CD4-positive, alpha-beta T cell treated with Interleukin-10 for 1 hour (primary cell): ENCODE data around the gene TENT5C.

Source experiments
- DNase-seq: peaks from one replicate; pipeline ENCODE4 v3.0.0-alpha.2; 2020

The TENT5C gene

GRCh38 chr1:117605774-117606648 lies at the start of gene TENT5C:
Gene TENT5C (plus strand): TSS chr1:117606048. CDS start chr1:117622869, 16,821 bp downstream.
- DNase-seq, result peak; percentile 99

GRCh38 chr1:117556341-117556740 lies 49.5 kb upstream of the TENT5C start:
- no peak for DNase-seq

DNA sequence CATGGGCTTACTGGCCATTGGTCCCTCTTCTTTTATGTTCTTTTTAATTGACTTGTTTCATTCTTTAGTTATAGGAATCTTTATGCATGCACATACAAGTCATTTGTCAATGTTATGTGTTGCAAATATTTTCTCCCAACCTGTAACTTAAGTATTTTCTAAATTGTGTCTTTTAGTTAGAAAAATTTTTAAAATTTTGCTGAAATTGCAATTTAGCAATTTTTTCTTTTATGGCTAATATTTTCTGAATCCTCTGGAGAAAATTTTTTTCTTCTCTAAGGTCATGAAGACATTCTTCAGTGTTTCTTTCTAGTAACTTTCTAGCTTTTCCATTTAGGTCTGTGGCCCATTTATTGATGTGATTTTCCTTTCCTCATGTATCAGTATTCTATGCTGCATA lies 48.9 kb upstream of the TENT5C start:
- no peak for DNase-seq

GRCh38 chr1:117558451-117558850 lies 47.4 kb upstream of the TENT5C start:
- DNase-seq, result peak; percentile 26

- DNase-seq, result no peak
Observed at GRCh38 chr1:117559139-117559538, 46.7 kb upstream of the TENT5C start.

DNA sequence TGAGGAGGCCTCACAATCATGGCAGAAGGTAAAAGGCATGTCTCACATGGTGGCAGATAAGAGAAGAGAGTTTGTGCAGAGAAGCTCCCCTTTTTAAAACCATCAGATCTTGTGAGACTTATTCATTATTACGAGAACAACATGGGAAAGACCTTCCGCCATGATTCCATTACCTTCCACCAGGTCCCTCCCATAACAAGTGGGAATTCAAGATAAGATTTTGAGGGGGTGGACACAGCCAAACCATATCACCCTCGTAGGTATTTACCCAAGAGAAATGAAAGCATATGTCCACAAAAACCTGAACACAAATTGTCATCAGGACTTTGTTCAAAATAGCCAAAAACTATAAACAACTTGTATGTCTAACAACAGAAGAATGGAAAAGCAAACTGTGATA lies 45.9 kb upstream of the TENT5C start:
- DNase-seq, result no peak

DNA sequence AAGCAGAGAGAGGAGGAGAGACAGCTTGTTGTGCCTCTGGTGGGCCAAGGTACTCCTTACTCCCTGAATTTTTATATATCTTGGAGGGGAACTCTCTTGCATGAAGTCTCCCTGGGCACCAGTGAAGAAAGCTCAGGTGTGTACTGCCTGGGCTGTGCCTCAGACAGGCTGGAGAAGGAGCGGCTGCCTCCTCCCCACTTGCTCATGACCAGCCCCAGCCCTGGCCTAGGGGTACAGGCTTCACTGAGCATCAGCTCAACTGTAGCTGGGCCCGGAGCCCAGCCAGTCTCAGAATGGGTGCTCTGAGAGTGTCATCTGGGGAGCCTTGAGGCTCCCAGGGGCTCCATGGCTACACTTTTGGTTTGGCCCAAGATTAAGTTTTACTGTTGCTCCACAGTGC lies 44.8 kb upstream of the TENT5C start:
- DNase-seq, result no peak

DNA sequence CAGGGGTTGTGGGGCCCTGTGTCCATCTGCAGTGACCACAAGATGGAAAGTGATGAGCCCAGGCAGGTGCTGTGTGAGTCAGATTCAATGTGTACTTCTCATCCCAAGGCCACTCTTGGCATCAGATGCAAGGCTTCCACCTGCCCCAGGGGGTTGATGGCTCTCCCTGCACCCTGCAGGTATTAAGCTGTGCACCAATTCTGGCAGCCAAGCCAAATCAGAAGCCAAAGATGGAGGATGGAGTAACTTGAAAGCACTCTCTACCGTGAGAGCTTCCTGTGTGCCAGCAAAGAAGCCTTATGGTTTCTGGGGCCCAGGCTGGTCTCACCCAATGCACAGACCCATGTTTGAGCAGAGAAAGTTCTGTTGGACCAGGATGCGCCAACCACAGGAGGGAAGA lies 44.3 kb upstream of the TENT5C start:
- no peak for DNase-seq

DNA sequence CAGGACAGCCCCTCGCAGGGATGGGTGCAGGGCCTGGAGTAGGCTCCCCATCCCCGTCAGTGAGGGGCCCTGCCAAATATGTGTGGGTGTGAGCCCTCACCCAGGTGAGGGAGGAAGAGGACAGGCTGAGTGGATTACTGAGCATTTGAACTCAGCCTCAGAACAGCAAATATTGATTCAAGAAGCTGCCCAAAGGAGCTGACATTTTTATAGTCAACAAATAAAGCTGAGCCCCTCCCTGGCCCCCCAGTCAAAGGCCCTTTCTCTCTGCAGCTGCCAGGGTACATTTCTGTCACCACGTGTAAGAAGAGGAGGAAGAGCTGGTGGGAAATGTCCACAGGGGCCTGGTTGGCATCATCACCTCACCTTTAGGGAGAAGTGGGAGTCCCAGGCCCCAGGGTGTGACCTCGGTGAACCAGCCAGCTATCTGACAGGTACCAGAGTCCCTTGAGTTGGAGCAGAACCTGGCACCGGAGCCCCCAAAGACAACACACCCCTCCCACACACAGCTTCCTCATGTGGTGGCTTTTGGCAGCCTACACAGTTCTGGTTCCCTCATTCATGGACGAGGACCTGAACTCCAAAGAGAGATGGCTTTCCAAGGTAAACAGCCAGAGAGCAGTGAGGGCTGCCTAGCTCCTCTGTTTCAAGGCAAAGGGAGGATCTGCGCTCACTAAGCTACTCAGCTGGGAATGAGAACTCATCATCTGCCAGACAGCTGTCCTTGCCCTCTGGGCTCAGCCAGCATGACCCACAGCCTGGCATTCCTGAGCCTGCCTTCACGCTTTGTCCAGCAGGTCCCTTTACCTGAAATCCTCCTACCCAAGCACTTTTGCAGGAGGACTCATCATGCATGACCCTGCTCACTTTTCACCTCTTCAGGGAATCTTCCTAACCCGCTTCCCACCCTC lies 43.0 kb upstream of the TENT5C start:
- DNase-seq, result no peak

DNA sequence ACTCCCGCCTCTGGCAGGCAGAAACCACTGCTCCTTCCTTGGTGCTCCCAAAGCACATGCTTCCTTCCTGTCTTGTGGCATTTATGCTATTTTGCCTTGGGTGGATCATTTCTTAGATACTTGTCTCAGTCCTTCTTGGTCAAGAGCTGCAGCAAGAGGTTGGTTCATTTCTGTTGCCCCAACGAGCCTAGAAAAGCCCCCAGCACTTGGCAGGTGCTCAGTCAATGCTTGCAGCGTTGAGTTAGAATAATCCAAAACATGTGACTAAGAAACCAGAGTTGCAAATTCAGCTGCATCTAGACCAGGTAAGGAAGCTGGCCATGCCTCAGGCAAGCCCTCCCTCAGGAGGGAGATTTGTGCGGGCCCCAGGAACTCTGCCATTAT lies 42.4 kb upstream of the TENT5C start:
- DNase-seq, result no peak

- DNase-seq, result no peak
Observed at GRCh38 chr1:117564227-117565075, 41.4 kb upstream of the TENT5C start.

DNA sequence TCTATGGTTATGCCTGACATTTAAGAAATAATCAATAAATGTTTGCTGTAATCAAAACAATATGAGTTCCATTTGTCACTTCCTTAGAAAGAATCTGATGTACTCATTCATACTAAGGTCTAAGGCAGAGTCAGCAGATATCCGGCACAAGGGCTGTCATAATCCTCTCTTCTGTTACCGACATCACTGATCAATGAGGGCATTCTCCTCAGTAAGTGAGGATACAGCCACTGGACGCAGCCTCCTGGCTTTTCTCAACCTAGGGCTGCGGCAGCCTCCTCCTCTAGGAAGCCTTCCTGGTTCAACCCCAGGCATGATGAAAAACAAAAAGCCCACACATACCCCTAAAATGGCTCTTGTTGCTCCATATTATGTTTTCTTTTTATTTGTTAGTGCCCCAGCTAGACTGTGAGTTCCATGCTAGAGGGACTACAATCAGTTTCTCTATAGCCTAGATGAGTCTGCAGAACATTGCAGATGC lies 40.7 kb upstream of the TENT5C start:
- no peak for DNase-seq

- no peak for DNase-seq
Observed at GRCh38 chr1:117565745-117566455, 39.9 kb upstream of the TENT5C start.

DNA sequence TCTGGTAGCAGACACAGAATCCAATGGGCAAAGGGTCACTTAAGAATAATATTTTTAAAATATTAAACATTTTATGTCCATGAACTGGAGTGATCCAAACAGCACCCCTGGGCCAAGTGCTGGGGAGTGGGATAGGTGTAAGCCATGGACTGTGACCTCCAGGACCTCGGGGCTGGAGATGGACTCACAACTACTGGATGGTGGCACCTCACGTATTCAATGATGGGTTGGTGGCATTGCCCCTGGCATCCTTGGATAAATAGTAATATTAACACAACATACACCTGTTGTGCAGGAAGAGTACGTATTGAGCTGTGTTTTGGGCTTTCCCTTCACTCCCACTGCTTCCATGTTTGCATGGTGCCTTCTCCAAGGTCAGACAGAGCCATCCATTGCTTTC lies 39.3 kb upstream of the TENT5C start:
- no peak for DNase-seq

DNA sequence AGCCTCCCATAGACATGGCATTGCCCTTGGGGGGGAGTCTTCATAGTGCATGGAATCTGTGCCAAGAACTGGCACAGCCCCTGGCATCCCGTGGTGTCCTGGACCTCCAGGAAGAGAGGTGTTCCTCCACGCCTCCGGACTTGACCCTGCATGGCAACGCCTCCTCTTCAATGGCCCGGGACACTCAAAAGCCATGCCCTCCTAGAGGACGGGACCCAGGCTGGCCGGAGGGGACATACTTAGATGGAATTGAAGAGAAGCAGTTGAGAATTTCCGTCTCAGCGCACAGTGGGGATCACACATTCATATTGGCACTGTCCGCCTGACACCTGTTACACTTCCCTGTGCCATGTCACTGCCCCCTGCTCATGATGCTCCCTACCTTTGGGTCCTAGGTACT lies 38.4 kb upstream of the TENT5C start:
- no peak for DNase-seq

DNA sequence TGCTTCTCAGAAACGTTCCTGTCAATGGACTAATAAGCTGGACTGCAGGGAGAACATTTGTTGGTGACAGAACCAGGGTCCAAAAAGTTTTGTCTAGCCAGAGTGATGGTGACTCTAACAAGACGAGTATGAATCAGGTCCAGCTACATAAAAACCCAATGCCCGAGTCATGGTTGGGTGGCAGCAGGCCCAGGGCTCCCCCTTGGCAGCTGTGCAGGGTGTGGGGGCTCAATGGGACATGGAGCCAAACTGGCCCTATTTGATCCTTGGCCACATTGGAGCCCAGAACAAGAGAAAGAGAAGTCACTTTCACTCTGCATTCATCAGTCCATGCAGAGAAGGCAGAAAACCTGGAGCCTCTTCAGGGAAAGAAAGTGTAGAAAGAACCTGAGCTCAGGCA lies 37.9 kb upstream of the TENT5C start:
- DNase-seq, result no peak

- no peak for DNase-seq
Observed at GRCh38 chr1:117568999-117569398, 36.8 kb upstream of the TENT5C start.

DNA sequence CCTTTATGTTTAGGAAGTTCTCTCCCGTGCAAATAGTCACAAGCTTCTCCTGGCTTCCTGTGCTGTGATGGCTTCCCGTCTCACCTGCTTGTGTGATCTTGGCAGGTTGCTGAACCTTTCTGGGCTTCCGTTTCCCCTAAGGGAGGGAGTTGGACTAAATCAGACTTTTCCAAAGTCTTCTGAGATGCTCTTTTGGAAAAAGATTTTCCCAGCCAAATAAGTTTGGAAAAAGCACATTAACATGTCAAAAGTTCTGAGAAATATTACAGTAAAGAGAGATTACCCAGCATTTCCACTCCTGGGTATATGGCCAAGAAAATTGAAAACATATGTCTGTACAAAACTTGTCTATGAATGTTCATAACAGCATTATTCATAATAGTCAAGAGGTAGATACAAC lies 36.0 kb upstream of the TENT5C start:
- no peak for DNase-seq

GRCh38 chr1:117570988-117571409 lies 34.8 kb upstream of the TENT5C start:
- no peak for DNase-seq

DNA sequence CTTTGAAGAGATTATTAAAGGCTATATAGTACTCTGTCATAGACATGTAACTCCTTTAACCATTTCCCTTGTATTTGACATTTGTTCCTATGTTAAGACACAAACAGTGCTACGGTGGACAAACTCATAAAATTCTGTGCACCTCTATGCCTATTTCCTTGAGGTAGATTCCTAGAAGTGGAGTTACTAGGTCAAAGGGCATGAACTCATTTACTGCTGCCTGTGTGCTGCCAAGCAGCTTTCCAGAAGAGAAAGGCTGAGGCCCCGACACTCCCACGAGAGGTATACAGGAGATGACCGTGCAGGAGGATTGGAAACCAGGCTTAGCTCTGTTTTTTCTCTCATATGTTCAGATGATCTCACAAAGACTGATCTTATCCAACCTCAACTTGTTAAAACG lies 34.4 kb upstream of the TENT5C start:
- DNase-seq, result no peak

DNA sequence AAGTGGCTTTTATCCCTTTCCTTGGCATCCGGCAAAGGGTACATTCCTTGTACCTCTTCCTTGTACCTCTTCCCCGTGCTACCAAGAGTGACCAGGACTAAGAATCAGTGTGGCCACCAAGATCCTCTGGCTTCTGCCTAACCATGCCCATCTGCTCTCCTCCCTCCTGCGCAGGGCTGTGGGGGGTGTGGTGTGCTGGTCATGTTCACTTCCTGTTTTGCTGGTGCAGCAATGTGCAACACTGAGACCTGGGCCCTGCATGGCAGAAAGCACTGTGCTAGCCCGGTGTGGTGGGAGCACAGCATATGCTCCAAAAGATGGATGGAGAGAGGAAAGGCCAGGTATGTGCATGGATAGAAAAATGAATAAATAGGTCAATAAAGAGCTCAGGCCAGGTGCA lies 33.3 kb upstream of the TENT5C start:
- peak; percentile 33 for DNase-seq

- no peak for DNase-seq
Observed at GRCh38 chr1:117573386-117574023, 32.3 kb upstream of the TENT5C start.
